ENCODE results near the gene SAE1.
A peak's percentile ranks its signal among the peaks of the same experiment; 100 is the strongest.
"Not testable (repeated sequence)": the region's sequence is repeated elsewhere in the genome, so short reads cannot be mapped to it uniquely, and the experiment has no call there.

The SAE1 gene

GRCh38 chr19:47243364-47243775 lies 112.7 kb downstream of the SAE1 start:
- DNase-seq = no peak

- DNase-seq = peak; percentile 89
Observed at GRCh38 chr19:47243776-47244547, 113.3 kb downstream of the SAE1 start.

- DNase-seq = no peak
Observed at GRCh38 chr19:47247308-47247990, 116.8 kb downstream of the SAE1 start.

- DNase-seq = not testable (repeated sequence)
Observed at GRCh38 chr19:47253016-47253415, 122.4 kb downstream of the SAE1 start.

GRCh38 chr19:47253467-47253881 lies 122.8 kb downstream of the SAE1 start:
- no peak for DNase-seq

GRCh38 chr19:47253970-47254369 lies 123.3 kb downstream of the SAE1 start:
- DNase-seq = no peak

GRCh38 chr19:47255879-47256692 lies 125.5 kb downstream of the SAE1 start, which contains the start of gene CCDC9:
Gene CCDC9, plus strand, starts transcription at chr19:47256525. Its CDS starts 1,876 bp downstream, at chr19:47258401.
- DNase-seq = peak; percentile 80

- DNase-seq = peak; percentile 91
Observed at GRCh38 chr19:47256693-47257410, 126.2 kb downstream of the SAE1 start.

- DNase-seq = no peak
Observed at GRCh38 chr19:47257411-47258169, 127.0 kb downstream of the SAE1 start.

- DNase-seq = no peak
Observed at GRCh38 chr19:47258434-47258833, 127.8 kb downstream of the SAE1 start.

- no peak for DNase-seq
Observed at GRCh38 chr19:47258895-47259555, 128.4 kb downstream of the SAE1 start.

Data from 8988T (cell line).